ENCODE data around the gene ZNF705A.
"Not testable (repeated sequence)": the region's sequence is repeated elsewhere in the genome, so short reads cannot be mapped to it uniquely, and the experiment has no call there.

ZNF705A gene

GRCh38 chr12:8156845-8157244 lies at the start of gene ZNF705A:
Gene ZNF705A (plus strand): TSS chr12:8157015. CDS start chr12:8172626, 15,611 bp downstream.
- DNase-seq, result peak; percentile 95

GRCh38 chr12:8108808-8109398 lies 47.9 kb upstream of the ZNF705A start:
- peak; percentile 76 for DNase-seq

- not testable (repeated sequence) for DNase-seq
Observed at GRCh38 chr12:8113117-8113516, 43.7 kb upstream of the ZNF705A start.

- no peak for DNase-seq
Observed at GRCh38 chr12:8120072-8120713, 36.6 kb upstream of the ZNF705A start.

- peak; percentile 66 for DNase-seq
Observed at GRCh38 chr12:8123124-8123912, 33.5 kb upstream of the ZNF705A start, which contains the start of gene CLEC4A. Gene CLEC4A (plus strand): TSS chr12:8123617. CDS start chr12:8123879, 262 bp downstream.

DNA sequence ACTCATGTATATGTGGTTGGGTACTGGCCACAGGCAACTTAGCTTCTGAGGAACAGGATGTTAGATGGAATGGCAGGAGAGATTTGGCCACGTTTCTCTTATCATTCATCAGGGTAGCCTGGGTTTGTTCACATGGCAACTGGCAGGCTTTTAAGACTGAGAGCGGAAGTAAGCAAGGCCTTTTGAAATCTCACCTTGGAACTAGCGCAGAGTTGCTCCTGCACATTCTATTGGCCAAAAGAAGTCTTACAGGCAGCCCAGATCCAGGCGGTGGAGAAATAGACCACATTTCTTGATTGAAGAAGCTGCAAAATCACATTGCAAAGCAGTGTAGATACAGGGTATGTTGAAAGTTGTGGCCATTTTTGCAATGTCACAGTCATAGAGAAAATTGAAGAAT lies 29.7 kb upstream of the ZNF705A start:
- peak; percentile 19 for DNase-seq

DNA sequence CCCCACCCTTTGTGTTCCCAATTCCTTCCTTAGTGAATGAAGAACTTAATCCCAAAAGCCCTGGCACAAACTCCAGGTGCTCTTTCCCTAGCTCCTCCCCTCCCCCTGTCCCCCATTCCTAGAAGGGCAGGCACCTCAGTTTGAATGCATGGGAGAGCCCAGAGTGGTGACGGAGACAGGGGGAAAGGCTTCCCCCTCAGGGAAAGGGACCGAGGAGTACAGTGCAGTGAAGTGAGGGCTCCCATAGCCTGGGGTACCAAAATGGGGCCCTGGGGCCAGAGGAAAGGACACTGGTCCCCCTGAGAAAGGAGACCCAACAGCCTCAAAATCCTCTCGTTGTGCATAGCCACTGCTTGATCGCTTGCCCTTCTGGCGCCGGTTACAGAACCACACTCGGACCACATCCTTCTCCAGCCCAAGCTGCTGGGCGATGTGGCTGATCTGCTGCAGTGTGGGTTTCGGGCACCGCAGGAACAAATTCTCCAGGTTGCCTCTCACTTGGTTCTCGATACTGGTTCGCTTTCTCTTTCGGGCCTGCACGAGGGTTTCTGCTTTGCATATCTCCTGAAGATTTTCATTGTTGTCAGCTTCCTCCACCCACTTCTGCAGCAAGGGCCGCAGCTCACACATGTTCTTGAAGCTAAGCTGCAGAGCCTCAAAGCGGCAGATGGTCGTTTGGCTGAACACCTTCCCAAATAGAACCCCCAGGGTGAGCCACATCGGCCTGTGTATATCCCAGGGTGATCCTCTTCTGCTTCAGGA lies 23.0 kb upstream of the ZNF705A start:
- DNase-seq, result not testable (repeated sequence)

DNA sequence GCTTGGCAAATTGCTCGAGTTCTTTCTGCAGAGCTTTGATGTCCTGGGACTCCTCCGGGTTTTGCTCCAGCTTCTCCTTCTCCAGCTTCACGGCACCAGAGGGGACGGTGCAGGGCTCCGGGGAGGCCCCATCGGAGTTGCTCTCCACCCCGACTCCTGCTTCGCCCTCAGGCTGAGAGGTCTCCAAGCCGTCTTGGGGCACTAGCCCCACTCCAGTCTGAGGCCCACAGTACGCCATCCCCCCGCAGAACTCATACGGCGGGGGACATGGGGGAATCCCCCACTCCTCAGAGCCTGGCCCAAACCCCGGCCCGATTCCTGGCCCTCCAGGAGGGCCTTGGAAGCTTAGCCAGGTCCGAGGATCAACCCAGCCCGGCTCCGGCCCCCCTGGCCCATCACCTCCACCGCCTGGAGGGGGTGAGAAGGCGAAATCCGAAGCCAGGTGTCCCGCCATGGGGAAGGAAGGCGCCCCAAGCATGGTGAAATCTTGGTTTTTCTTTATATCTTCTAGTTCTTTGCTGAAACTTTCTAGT lies 22.4 kb upstream of the ZNF705A start:
- DNase-seq, result not testable (repeated sequence)

- not testable (repeated sequence) for DNase-seq
Observed at GRCh38 chr12:8141647-8142046, 15.2 kb upstream of the ZNF705A start.

- DNase-seq, result no peak
Observed at GRCh38 chr12:8143261-8143660, 13.6 kb upstream of the ZNF705A start.

DNA sequence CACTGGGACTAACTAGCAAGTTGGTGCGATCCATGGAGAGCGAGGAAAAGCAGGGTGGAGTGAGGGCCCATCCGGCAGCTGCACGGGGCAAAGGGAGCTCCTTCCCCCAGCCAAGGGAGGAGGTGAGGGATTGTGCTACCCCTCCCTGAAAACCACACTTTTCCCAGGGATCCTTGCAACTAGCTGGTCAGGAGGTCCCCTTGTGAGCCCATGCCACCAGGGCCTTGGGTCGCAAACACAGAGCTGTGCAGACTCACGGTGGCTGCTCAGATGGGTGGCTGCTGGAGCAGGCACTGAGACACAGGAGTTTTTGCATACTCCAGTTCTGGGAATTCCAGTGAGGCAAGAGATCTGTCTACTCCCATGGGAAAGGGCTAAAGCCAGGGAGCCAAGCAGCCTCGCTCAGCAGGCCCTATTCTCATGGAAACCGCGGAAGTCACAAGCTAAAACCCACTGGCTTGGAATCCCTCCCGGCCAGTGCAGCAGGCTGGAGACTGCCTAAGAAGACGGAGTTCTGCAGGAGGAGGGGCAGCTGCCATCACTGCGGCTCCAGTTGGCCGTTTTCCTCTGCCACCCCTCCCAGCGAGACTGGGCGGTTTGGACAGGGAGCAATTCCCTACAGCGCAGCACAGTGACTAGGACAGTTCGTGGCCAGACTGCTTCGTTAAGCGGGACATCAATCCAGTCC lies 10.9 kb upstream of the ZNF705A start:
- DNase-seq, result no peak

GRCh38 chr12:8146442-8146771 lies 10.4 kb upstream of the ZNF705A start:
- DNase-seq, result no peak

GRCh38 chr12:8154526-8154925 lies 2.3 kb upstream of the ZNF705A start:
- peak; percentile 5 for DNase-seq

GRCh38 chr12:8156416-8156815 lies 399 bp upstream of the ZNF705A start:
- peak; percentile 79 for DNase-seq

- no peak for DNase-seq
Observed at GRCh38 chr12:8157484-8158198, 826 bp downstream of the ZNF705A start.

GRCh38 chr12:8172911-8173310 lies 16.1 kb downstream of the ZNF705A start:
- not testable (repeated sequence) for DNase-seq

- DNase-seq, result peak; percentile 44
Observed at GRCh38 chr12:8179989-8180585, 23.3 kb downstream of the ZNF705A start.

DNA sequence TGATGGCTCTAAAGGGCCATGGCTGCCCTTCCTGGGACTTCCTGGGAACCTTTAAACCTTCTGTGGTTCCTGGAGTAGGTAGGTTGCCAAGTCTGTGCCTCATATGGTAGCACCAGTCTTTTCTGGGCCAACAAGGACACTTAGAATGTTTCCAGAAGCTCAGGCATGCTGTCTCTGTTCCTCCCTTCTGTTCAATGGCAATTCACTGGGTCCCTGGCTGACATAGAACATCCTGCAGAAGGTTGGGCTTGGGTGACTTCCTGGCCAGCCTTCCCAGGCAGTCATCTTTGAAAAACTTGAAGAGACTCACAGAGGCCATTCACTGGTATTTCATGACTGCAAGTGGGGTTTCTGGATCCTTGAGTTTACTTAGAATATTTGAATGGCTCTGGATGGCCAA lies 24.5 kb downstream of the ZNF705A start:
- not testable (repeated sequence) for DNase-seq

- DNase-seq, result not testable (repeated sequence)
Observed at GRCh38 chr12:8182923-8183322, 26.1 kb downstream of the ZNF705A start.

DNA sequence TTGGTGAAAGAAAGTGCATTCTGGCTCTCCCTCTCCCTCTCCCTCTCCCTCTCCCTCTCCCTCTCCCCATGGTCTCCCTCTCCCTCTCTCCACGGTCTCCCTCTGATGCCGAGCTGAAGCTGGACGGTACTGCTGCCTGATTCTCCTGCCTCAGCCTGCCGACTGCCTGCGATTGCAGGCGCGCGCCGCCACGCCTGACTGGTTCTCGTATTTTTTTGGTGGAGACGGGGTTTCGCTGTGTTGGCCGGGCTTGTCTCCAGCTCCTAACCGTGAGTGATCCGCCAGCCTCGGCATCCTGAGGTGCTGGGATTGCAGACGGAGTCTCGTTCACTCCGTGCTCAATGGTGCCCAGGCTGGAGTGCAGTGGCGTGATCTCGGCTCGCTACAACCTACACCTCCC lies 26.5 kb downstream of the ZNF705A start:
- not testable (repeated sequence) for DNase-seq

GRCh38 chr12:8184206-8184605 lies 27.4 kb downstream of the ZNF705A start:
- DNase-seq, result not testable (repeated sequence)

All from inflammatory macrophage treated with lipopolysaccharide for 4 hours (primary cell).